SK-N-SH treated with all-trans-retinoic acid at 6 μM for 48 hours (cell line): Measurements from ENCODE around the gene PM20D1.
"Not testable (repeated sequence)": the region's sequence is repeated elsewhere in the genome, so short reads cannot be mapped to it uniquely, and the experiment has no call there.

ENCODE experiments used
- ATAC-seq: fragments of 200-7000 bp; cut with Tn5 transposase; 3 replicates; pipeline ENCODE4 v1.9.1; 2020; ENCODE audit warnings: mild to moderate bottlenecking, moderate library complexity
- ARNTL ChIP-seq: fragments of 450-650 bp; formaldehyde crosslinking; IDR thresholded peaks from 2 replicates; pipeline ENCODE4 v1.5.0; 2020; ENCODE audit warnings: low read depth, mild to moderate bottlenecking, moderate library complexity, borderline replicate concordance
- BACH2 ChIP-seq: fragments of 250-450 bp; sonication (Bioruptor Pico); IDR thresholded peaks from 2 replicates; pipeline ENCODE4 v1.9.0; 2021; ENCODE audit warnings: mild to moderate bottlenecking, borderline replicate concordance
- CREB5 ChIP-seq: fragments of 250-450 bp; sonication (Bioruptor Pico); IDR thresholded peaks from 2 replicates; pipeline ENCODE4 v1.5.1; 2020; ENCODE audit warnings: low read depth, mild to moderate bottlenecking, moderate library complexity
- CSDC2 ChIP-seq: fragments of 250-450 bp; sonication (Bioruptor Pico); IDR thresholded peaks from 2 replicates; pipeline ENCODE4 v1.5.0; 2020; ENCODE audit warnings: mild to moderate bottlenecking, moderate library complexity
- CSRNP3 ChIP-seq: fragments of 250-450 bp; sonication (Bioruptor Pico); IDR thresholded peaks from 2 replicates; pipeline ENCODE4 v1.5.1; 2021; ENCODE audit warnings: mild to moderate bottlenecking, moderate library complexity
- ESRRG ChIP-seq: fragments of 250-450 bp; sonication (Bioruptor Pico); IDR thresholded peaks from 2 replicates; pipeline ENCODE4 v1.6.1; 2021; ENCODE audit warnings: mild to moderate bottlenecking
- GLIS3 ChIP-seq: fragments of 250-450 bp; sonication (Bioruptor Pico); IDR thresholded peaks from 2 replicates; pipeline ENCODE4 v1.5.0; 2020; ENCODE audit warnings: mild to moderate bottlenecking, moderate library complexity
- ISL1 ChIP-seq: fragments of 250-450 bp; sonication (Bioruptor Pico); IDR thresholded peaks from 2 replicates; pipeline ENCODE4 v2.1.2; 2022; ENCODE audit warnings: mild to moderate bottlenecking, moderate library complexity
- OSR1 ChIP-seq: fragments of 250-450 bp; sonication (Bioruptor Pico); IDR thresholded peaks from 2 replicates; pipeline ENCODE4 v1.8.0; 2022; ENCODE audit warnings: moderate library complexity, mild to moderate bottlenecking, inconsistent platforms
- PATZ1 ChIP-seq: fragments of 250-450 bp; sonication (Bioruptor Pico); IDR thresholded peaks from 2 replicates; pipeline ENCODE4 v1.8.0; 2020; ENCODE audit warnings: mild to moderate bottlenecking, moderate library complexity, borderline replicate concordance
- POU6F1 ChIP-seq: fragments of 250-450 bp; sonication (Bioruptor Pico); IDR thresholded peaks from 2 replicates; pipeline ENCODE4 v1.8.0; 2021; ENCODE audit warnings: low read depth, mild to moderate bottlenecking, moderate library complexity, borderline replicate concordance
- PPARA ChIP-seq: fragments of 250-450 bp; sonication (Bioruptor Pico); IDR thresholded peaks from 2 replicates; pipeline ENCODE4 v1.5.0; 2020; ENCODE audit warnings: mild to moderate bottlenecking, borderline replicate concordance
- RARB ChIP-seq: fragments of 250-450 bp; sonication (Bioruptor Pico); IDR thresholded peaks from 2 replicates; pipeline ENCODE4 v1.8.0; 2021; ENCODE audit warnings: mild to moderate bottlenecking, moderate library complexity
- SNAI2 ChIP-seq: fragments of 250-450 bp; sonication (Bioruptor Pico); IDR thresholded peaks from 2 replicates; pipeline ENCODE4 v1.5.0; 2020; ENCODE audit warnings: mild to moderate bottlenecking, moderate library complexity
- TCF4 ChIP-seq: fragments of 250-450 bp; sonication (Bioruptor Pico); IDR thresholded peaks from 2 replicates; pipeline ENCODE4 v1.8.0; 2021; ENCODE audit warnings: mild to moderate bottlenecking, moderate library complexity, borderline replicate concordance
- TOX ChIP-seq: fragments of 250-450 bp; sonication (Bioruptor Pico); IDR thresholded peaks from 2 replicates; pipeline ENCODE4 v1.8.0; 2021; ENCODE audit warnings: mild to moderate bottlenecking, moderate library complexity, borderline replicate concordance
- TSHZ2 ChIP-seq: fragments of 250-450 bp; sonication (Bioruptor Pico); IDR thresholded peaks from 2 replicates; pipeline ENCODE4 v1.5.0; 2020; ENCODE audit warnings: mild to moderate bottlenecking, moderate library complexity
- ZC3H10 ChIP-seq: fragments of 250-450 bp; sonication (Bioruptor Pico); IDR thresholded peaks from 2 replicates; pipeline ENCODE4 v1.5.1; 2021; ENCODE audit warnings: mild to moderate bottlenecking, moderate library complexity
- ZFP3 ChIP-seq: fragments of 250-450 bp; sonication (Bioruptor Pico); IDR thresholded peaks from 2 replicates; pipeline ENCODE4 v1.5.0; 2020; ENCODE audit warnings: mild to moderate bottlenecking, moderate library complexity
- ZFP30 ChIP-seq: fragments of 450-650 bp; formaldehyde crosslinking; IDR thresholded peaks from 2 replicates; pipeline ENCODE4 v1.5.0; 2022; ENCODE audit warnings: mild to moderate bottlenecking, moderate library complexity
- ZNF565 ChIP-seq: fragments of 450-650 bp; formaldehyde crosslinking; conservative IDR thresholded peaks from 2 replicates; pipeline ENCODE4 v1.5.0; 2020; ENCODE audit warnings: low read depth, mild to moderate bottlenecking, moderate library complexity
- ZNF70 ChIP-seq: fragments of 450-650 bp; formaldehyde crosslinking; IDR thresholded peaks from 2 replicates; pipeline ENCODE4 v1.5.0; 2020; ENCODE audit warnings: mild to moderate bottlenecking, moderate library complexity
- ZNF8 ChIP-seq: fragments of 450-650 bp; formaldehyde crosslinking; IDR thresholded peaks from 2 replicates; pipeline ENCODE4 v1.5.0; 2020; ENCODE audit warnings: mild to moderate bottlenecking, moderate library complexity

The PM20D1 gene

GRCh38 chr1:205870236-205870635 lies 20.3 kb upstream of the PM20D1 start:
- no peak for ATAC-seq
- TF ChIP-seq ZC3H10 (CRISPR knock-in tag) (no peak), POU6F1 (no peak), CSDC2 (CRISPR knock-in tag) (no peak), OSR1 (CRISPR knock-in tag) (no peak), ZNF8 (no peak)

GRCh38 chr1:205861540-205861939 lies 11.6 kb upstream of the PM20D1 start:
- no peak for ATAC-seq
- TF ChIP-seq BACH2 (CRISPR knock-in tag) (no peak), CSRNP3 (CRISPR knock-in tag) (no peak), ISL1 (CRISPR knock-in tag) (no peak), PATZ1 (CRISPR knock-in tag) (no peak), TCF4 (no peak), ESRRG (CRISPR knock-in tag) (no peak), ZNF565 (CRISPR knock-in tag) (no peak), ARNTL (CRISPR knock-in tag) (no peak), ZFP3 (CRISPR knock-in tag) (no peak), SNAI2 (CRISPR knock-in tag) (no peak), ZNF8 (no peak), PPARA (CRISPR knock-in tag) (no peak), TOX (CRISPR knock-in tag) (no peak), ZC3H10 (CRISPR knock-in tag) (no peak), GLIS3 (CRISPR knock-in tag) (no peak), OSR1 (CRISPR knock-in tag) (no peak), ZNF70 (no peak)

- ATAC-seq, result peak; percentile 44; the same call in 2 of the 3 replicates
- no peak for TF ChIP-seq PPARA (CRISPR knock-in tag)
- TF ChIP-seq SNAI2 (CRISPR knock-in tag), result no peak
- TF ChIP-seq ZFP3 (CRISPR knock-in tag), result no peak
- no peak for TF ChIP-seq ZNF8
- TF ChIP-seq BACH2 (CRISPR knock-in tag), result no peak
- TF ChIP-seq ISL1 (CRISPR knock-in tag), result no peak
- no peak for TF ChIP-seq CREB5
- no peak for TF ChIP-seq ZC3H10 (CRISPR knock-in tag)
- no peak for TF ChIP-seq RARB
- no peak for TF ChIP-seq ARNTL (CRISPR knock-in tag)
- no peak for TF ChIP-seq PATZ1 (CRISPR knock-in tag)
- no peak for TF ChIP-seq CSDC2 (CRISPR knock-in tag)
- TF ChIP-seq ZFP30 (CRISPR knock-in tag), result no peak
- no peak for TF ChIP-seq ESRRG (CRISPR knock-in tag)
- no peak for TF ChIP-seq TSHZ2 (CRISPR knock-in tag)
- no peak for TF ChIP-seq POU6F1
Observed at GRCh38 chr1:205858141-205858961, 8.4 kb upstream of the PM20D1 start.

- not testable (repeated sequence) for ATAC-seq
Observed at GRCh38 chr1:205857501-205857900, 7.6 kb upstream of the PM20D1 start.
